HEK293T (cell line): ENCODE results near the gene ASAP2.

ENCODE experiments used
- BHLHE40 ChIP-seq: fragments of 450-650 bp; IDR thresholded peaks from 2 replicates; pipeline ENCODE4 v1.6.1; 2016; ENCODE audit warnings: mild to moderate bottlenecking, moderate library complexity, borderline replicate concordance
- ELF4 ChIP-seq: fragments of 450-650 bp; IDR thresholded peaks from 2 replicates; pipeline ENCODE4 v1.6.1; 2017; ENCODE audit warnings: antibody characterized with exemption
- FOXA1 ChIP-seq: fragments of 450-650 bp; IDR thresholded peaks from 2 replicates; pipeline ENCODE4 v1.6.1; 2016; ENCODE audit warnings: mild to moderate bottlenecking
- FOXK2 ChIP-seq: fragments of 450-650 bp; IDR thresholded peaks from 2 replicates; pipeline ENCODE4 v1.6.1; 2016; ENCODE audit warnings: mild to moderate bottlenecking
- FOXM1 ChIP-seq: fragments of 450-650 bp; IDR thresholded peaks from 2 replicates; pipeline ENCODE4 v1.6.1; 2017; ENCODE audit warnings: mild to moderate bottlenecking, borderline replicate concordance
- HDGF ChIP-seq: fragments of 450-650 bp; IDR thresholded peaks from 2 replicates; pipeline ENCODE4 v1.6.1; 2017; ENCODE audit warnings: antibody characterized with exemption, borderline replicate concordance
- NFRKB ChIP-seq: fragments of 450-650 bp; IDR thresholded peaks from 2 replicates; pipeline ENCODE4 v1.6.1; 2016; ENCODE audit warnings: mild to moderate bottlenecking, moderate library complexity
- SP1 ChIP-seq: fragments of 450-650 bp; IDR thresholded peaks from 2 replicates; pipeline ENCODE4 v1.6.1; 2017
- SUZ12 ChIP-seq: fragments of 450-650 bp; IDR thresholded peaks from 2 replicates; pipeline ENCODE4 v1.6.1; 2016; ENCODE audit warnings: mild to moderate bottlenecking
- TARDBP ChIP-seq: fragments of 450-650 bp; IDR thresholded peaks from 2 replicates; pipeline ENCODE4 v1.6.1; 2016
- TF ChIP-seq, protein P1 (sequence below): fragments of 450-650 bp; IDR thresholded peaks from 2 replicates; pipeline ENCODE4 v1.6.1; 2016

DNA sequence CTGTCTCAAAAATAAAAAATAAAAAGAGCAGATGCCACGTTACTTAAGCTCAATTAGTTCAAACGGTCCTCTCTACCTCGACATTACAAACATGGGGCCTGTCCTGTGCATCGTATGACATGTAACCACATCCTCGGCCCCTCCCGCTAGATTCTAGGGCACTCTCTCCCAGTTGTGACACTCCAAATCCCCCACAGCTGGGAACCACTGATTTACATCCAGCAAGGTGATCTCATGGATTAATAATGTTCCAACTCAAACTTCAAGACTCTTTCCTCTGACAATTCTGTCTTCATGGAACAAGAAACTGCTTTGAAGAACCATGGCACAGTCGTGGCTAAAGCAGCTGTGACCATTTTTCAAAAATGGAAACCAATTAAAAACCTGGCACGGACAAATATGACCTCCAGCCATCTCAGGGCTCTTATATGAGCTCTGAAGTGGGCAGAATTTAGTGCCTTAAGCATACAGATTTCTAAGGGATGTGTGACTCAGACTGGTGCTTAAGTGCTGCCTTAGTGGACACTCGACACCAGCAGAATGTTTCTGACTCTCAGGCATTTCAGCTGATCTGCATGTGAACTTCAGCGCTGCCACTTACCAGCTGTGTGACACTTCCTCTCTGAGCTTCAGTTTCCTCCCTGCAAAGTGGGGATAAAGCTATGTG, 31.7 kb upstream of the ASAP2 start:
- no peak for TF ChIP-seq NFRKB
- TF ChIP-seq TARDBP, result no peak
- no peak for TF ChIP-seq FOXM1
- TF ChIP-seq BHLHE40, result no peak
- TF ChIP-seq, protein P1, sequence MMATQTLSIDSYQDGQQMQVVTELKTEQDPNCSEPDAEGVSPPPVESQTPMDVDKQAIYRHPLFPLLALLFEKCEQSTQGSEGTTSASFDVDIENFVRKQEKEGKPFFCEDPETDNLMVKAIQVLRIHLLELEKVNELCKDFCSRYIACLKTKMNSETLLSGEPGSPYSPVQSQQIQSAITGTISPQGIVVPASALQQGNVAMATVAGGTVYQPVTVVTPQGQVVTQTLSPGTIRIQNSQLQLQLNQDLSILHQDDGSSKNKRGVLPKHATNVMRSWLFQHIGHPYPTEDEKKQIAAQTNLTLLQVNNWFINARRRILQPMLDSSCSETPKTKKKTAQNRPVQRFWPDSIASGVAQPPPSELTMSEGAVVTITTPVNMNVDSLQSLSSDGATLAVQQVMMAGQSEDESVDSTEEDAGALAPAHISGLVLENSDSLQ, result no peak
- TF ChIP-seq SP1, result no peak
- TF ChIP-seq ELF4, result no peak
- TF ChIP-seq FOXK2, result no peak
- no peak for TF ChIP-seq SUZ12
- no peak for TF ChIP-seq HDGF
- no peak for TF ChIP-seq FOXA1
